Type B pancreatic cell (in vitro differentiated cells): ENCODE results near the gene MYO1F. TPM values are rescaled to one million over a fixed set of nuclear protein-coding genes. Genes with fewer than 3 reads are reported as not detected.
A peak's percentile ranks its signal among the peaks of the same experiment; 100 is the strongest.

Experiments used
- DNase-seq: peaks from one replicate; pipeline ENCODE4 v3.0.0; 2021; ENCODE audit warnings: mixed read lengths; ENCODE audit not compliant: unreplicated experiment; ENCODE audit errors: extremely low spot score
- H3K27ac Mint-ChIP-seq: 2 replicates; pipeline ENCODE4 v1.8.0; 2021; ENCODE audit warnings: mild to moderate bottlenecking, mixed read lengths
- H3K27me3 Mint-ChIP-seq: 2 replicates; pipeline ENCODE4 v1.8.0; 2021; ENCODE audit warnings: mixed read lengths
- H3K36me3 Mint-ChIP-seq: 2 replicates; pipeline ENCODE4 v1.8.0; 2021; ENCODE audit warnings: mixed read lengths
- H3K4me1 Mint-ChIP-seq: one replicate; pipeline ENCODE4 v1.8.0; 2021; ENCODE audit warnings: mixed read lengths; ENCODE audit not compliant: unreplicated experiment
- H3K4me3 Mint-ChIP-seq: 2 replicates; pipeline ENCODE4 v1.8.0; 2021; ENCODE audit warnings: mild to moderate bottlenecking, mixed read lengths
- H3K9me3 Mint-ChIP-seq: 2 replicates; pipeline ENCODE4 v1.8.0; 2021; ENCODE audit warnings: mixed read lengths
- total RNA-seq: library from RNA; stranded (reverse); gene quantifications from 2 replicates; pipeline ENCODE4 v1.2.1, GENCODE V29; 2021; ENCODE audit warnings: low replicate concordance
- TF ChIP-seq, protein P1 (sequence below): fragments of 200-600 bp; sonication (generic); conservative IDR thresholded peaks from 2 replicates; pipeline ENCODE4 v1.5.0; 2021; ENCODE audit warnings: antibody characterized with exemption, mild to moderate bottlenecking

MYO1F gene
- total RNA-seq, 1 donor from 2014 or later = 0.14 TPM

DNA sequence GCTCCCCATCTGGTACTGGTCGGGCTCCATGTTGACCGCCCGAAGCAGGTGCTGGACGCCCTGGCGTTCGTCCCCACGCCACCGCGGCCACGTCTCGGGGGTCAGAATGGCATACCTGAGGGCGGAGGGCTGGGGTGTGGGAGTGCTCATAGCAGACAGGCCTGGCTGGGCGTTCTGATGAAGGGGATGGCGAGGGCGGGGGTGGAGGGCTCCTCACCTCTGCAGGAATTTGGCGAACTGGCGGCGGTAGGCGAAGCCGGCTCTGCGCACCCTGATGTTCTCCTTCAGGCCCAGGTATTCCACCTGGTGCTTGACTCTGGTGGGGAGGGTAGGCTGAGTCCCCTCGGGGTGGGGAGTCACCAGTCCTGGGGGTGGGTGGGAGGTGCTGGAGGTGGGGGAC, 41.0 kb downstream of the MYO1F start:
- Mint-ChIP-seq H3K9me3 (no peaks in the 10 kb centered on the region), H3K4me1 (peaks cover 4% of the 10 kb centered on the region), H3K27ac (no peak overlapping the region), H3K4me3 (no peak overlapping the region), H3K27me3 (no peaks in the 10 kb centered on the region), H3K36me3 (no peaks in the 10 kb centered on the region)
- TF ChIP-seq, protein P1, sequence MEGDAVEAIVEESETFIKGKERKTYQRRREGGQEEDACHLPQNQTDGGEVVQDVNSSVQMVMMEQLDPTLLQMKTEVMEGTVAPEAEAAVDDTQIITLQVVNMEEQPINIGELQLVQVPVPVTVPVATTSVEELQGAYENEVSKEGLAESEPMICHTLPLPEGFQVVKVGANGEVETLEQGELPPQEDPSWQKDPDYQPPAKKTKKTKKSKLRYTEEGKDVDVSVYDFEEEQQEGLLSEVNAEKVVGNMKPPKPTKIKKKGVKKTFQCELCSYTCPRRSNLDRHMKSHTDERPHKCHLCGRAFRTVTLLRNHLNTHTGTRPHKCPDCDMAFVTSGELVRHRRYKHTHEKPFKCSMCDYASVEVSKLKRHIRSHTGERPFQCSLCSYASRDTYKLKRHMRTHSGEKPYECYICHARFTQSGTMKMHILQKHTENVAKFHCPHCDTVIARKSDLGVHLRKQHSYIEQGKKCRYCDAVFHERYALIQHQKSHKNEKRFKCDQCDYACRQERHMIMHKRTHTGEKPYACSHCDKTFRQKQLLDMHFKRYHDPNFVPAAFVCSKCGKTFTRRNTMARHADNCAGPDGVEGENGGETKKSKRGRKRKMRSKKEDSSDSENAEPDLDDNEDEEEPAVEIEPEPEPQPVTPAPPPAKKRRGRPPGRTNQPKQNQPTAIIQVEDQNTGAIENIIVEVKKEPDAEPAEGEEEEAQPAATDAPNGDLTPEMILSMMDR = no peak
- DNase-seq = no peak

DNA sequence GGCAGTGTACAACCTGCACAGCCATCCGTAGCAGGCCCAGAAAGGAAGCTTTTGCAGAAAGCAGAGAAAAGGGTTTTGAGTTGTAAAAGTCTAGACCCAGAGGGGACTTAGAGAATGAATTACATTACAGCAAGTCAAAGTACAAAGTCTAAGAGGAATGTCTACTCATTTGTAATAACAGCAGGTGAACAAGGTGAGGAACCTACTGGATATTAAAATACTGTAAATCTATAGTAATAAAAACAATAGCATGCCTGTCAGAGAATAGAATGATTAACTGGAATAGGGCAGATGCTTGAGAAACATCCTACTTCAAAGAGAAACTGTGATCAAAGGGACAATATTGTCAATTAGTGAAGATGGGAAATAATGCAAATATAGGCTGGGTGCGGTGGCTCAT, 45.0 kb downstream of the MYO1F start:
- H3K27ac Mint-ChIP-seq = no peak overlapping the region
- H3K4me3 Mint-ChIP-seq = no peak overlapping the region
- H3K9me3 Mint-ChIP-seq = no peaks in the 10 kb centered on the region
- H3K4me1 Mint-ChIP-seq = peaks cover 13% of the 10 kb centered on the region
- TF ChIP-seq, protein P1 = no peak
- H3K27me3 Mint-ChIP-seq = no peaks in the 10 kb centered on the region
- H3K36me3 Mint-ChIP-seq = peaks cover 15% of the 10 kb centered on the region
- DNase-seq = no peak

DNA sequence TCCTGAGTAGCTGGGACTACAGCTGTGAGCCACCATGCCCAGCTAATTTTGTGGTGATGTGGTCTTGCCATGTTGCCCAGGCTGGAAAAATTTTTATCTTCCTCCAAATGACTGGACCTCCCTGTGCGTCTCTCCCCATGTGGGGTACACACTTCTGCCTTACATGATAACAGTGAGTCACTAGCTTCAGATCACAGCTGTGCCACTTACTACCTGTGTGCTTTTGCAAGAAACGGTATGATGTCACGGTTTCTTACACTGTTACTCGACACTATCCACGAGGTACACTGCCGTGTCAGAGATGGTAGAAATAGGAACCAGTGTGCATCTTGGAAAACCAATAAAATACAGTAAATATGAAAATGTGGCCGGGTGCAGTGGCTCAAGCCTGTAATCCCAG, 45.8 kb downstream of the MYO1F start:
- no peak overlapping the region for H3K27ac Mint-ChIP-seq
- no peak for DNase-seq
- TF ChIP-seq, protein P1 = no peak
- H3K4me3 Mint-ChIP-seq = no peak overlapping the region
- H3K4me1 Mint-ChIP-seq = peaks cover 13% of the 10 kb centered on the region
- peaks cover 15% of the 10 kb centered on the region for H3K36me3 Mint-ChIP-seq
- no peaks in the 10 kb centered on the region for H3K9me3 Mint-ChIP-seq
- H3K27me3 Mint-ChIP-seq = no peaks in the 10 kb centered on the region

DNA sequence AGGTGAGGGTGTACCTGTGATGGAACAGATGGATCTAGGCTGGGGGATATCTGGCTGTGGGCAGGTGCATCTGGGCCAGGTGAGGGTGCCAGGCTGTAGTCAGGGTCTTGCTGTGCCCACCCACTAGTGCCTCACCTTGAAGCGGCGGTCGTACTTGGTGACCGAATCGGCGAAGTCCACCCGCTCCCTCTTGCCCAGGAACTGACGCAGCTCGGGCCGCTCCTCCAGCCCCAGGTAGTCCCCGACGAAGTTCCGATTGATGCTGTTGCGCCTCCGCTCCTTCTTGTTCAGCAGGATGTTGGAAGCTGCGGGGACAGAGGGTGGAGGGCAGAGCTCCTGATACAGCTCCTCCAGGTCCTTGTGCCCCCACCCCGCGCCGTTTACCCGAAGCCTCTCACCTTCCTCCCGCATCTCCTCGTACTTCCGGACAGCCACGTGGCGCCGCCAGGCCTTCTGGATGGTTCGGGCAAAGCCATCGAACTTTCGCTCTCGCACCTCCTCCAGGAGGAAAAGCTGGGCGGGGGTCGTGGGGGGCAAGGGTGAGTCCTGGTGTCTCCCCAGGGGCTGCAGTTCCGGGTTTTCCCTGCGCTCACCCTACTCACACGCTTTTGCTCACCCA, 47.1 kb downstream of the MYO1F start:
- DNase-seq = no peak
- H3K9me3 Mint-ChIP-seq = no peaks in the 10 kb centered on the region
- peaks cover 15% of the 10 kb centered on the region for H3K36me3 Mint-ChIP-seq
- TF ChIP-seq, protein P1 = no peak
- H3K27me3 Mint-ChIP-seq = no peaks in the 10 kb centered on the region
- H3K4me3 Mint-ChIP-seq = peak overlapping the region; percentile 7
- H3K27ac Mint-ChIP-seq = no peak overlapping the region
- peaks cover 13% of the 10 kb centered on the region for H3K4me1 Mint-ChIP-seq

DNA sequence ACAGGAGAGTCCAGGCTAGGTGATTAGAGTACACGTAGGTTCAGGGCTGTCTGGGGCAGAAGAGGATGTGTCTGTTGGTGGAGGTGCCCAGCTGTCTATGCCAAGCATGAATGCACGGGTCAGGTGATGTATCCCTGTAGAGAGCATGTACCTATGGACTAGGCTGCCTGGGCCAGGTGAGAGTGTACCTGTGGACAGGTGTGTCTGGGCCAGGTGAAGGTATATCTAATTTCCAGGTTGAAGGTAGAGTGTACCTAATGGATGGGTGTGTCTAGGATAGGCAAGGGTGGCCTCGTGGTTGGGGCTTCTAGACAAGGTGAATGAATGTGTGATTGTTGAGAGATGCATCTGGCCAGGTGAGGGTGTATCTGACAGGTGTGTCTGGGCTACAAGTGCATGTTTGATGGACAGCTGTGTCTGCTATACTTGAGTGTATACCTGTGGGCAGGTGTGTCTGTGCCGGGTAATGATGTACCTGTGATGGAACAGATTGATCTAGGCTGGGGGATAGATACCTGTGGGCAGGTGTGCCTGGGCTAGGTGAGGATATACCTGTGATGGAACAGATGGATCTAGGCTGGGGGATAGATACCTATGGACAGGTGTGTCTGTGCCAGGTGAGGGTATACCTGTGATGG, 47.8 kb downstream of the MYO1F start:
- Mint-ChIP-seq H3K27ac (peak overlapping the region; percentile 8), H3K4me1 (peaks cover 13% of the 10 kb centered on the region), H3K9me3 (no peaks in the 10 kb centered on the region), H3K36me3 (peaks cover 15% of the 10 kb centered on the region), H3K4me3 (peak overlapping the region; percentile 7), H3K27me3 (no peaks in the 10 kb centered on the region)
- no peak for DNase-seq
- TF ChIP-seq, protein P1 = no peak
